Transverse colon (tissue), 4 donors: ENCODE measurements around the gene VGLL1. TPM values are rescaled to one million over a fixed set of nuclear protein-coding genes. Genes with fewer than 3 reads are reported as not detected.

ENCODE experiments used
- DNase-seq: peaks from one replicate; pipeline ENCODE4 v3.0.0-alpha.2; 2019
- H3K27ac ChIP-seq, 4 donors: fragments of 200-600 bp; sonication (generic); 2 replicates each; pipeline ENCODE4 v1.5.1; 2016 to 2018; ENCODE audit warnings: inconsistent platforms in 4 of 4
- H3K27me3 ChIP-seq: fragments of 200-600 bp; sonication (generic); 2 replicates; pipeline ENCODE4 v1.5.1; 2017; ENCODE audit warnings: inconsistent platforms
- H3K36me3 ChIP-seq, 4 donors: fragments of 200-600 bp; sonication (generic); 2 replicates each; pipeline ENCODE4 v1.5.1; 2017 to 2019; ENCODE audit warnings: inconsistent platforms in 4 of 4
- H3K4me1 ChIP-seq, 4 donors: fragments of 200-600 bp; sonication (generic); 2 replicates each; pipeline ENCODE4 v1.5.1; 2017 to 2020; ENCODE audit warnings: inconsistent platforms in 4 of 4
- H3K4me3 ChIP-seq, 4 donors: fragments of 200-600 bp; sonication (generic); 1 replicate in 1 of 4; 2 replicates in 3 of 4; pipeline versions ENCODE4 v1.5.1 to v1.6.1; 2017 to 2019; ENCODE audit warnings: inconsistent platforms in 4 of 4
- H3K9me3 ChIP-seq, 2 donors: fragments of 200-600 bp; sonication (generic); 2 replicates each; pipeline ENCODE4 v1.5.1; 2017 to 2019; ENCODE audit warnings: inconsistent platforms in 2 of 2
- EP300 ChIP-seq: sonication (generic); formaldehyde crosslinking; IDR thresholded peaks from one replicate; pipeline ENCODE4 v1.6.1; 2017; ENCODE audit warnings: antibody characterized with exemption, low read depth
- POLR2A ChIP-seq: fragments of 450-650 bp; IDR thresholded peaks from one replicate; pipeline ENCODE4 v1.6.1; 2016; ENCODE audit warnings: antibody characterized with exemption, mild to moderate bottlenecking, moderate library complexity
- POLR2AphosphoS5 ChIP-seq, 3 donors: sonication (generic); formaldehyde crosslinking; IDR thresholded peaks; one replicate each; pipeline ENCODE4 v1.6.1; 2016; ENCODE audit warnings: antibody characterized with exemption in 3 of 3
- WGBS, 2 donors: methylation state at CpG; one replicate each; pipeline ENCODE4 v1.1.5; 2018; ENCODE audit warnings: low coverage in 1 of 2; 5-methylcytosine and 5-hydroxymethylcytosine counted together
- in situ Hi-C, 4 donors: fragments of 200-750 bp; cut with MboI; loops; one replicate each; pipeline versions ENCODE4 v1.15.0 to v1.15.1; 2017; ENCODE audit warnings: low sequenced_read_pairs in 3 of 4, low pct_ligation_motif_present in 1 of 4, low pct_unique_long_range_greater_than_20kb in 1 of 4
- intact Hi-C: fragments of 100-400 bp; cut with DNase I; formaldehyde crosslinking; loops from one replicate; pipeline ENCODE4 v1.15.1; 2023; ENCODE audit warnings: low total_unique reads
- total RNA-seq, 4 donors: library from RNA; depleted of rRNA; stranded (reverse); fragments of >200 nt; gene quantifications; one replicate each; pipeline ENCODE4 v1.1.0, GENCODE V29; 2016
- TF ChIP-seq, protein P1 (sequence below), 5 experiments: fragments of 200-600 bp in 3 of 5; fragments of 450-650 bp in 2 of 5; sonication (generic) in 3 of 5; IDR thresholded peaks; 1 replicate in 2 of 5; 2 replicates in 3 of 5; pipeline ENCODE4 v1.5.1; 2016 to 2017; ENCODE audit warnings: antibody characterized with exemption in 5 of 5, inconsistent platforms in 3 of 5, mild to moderate bottlenecking in 2 of 5, moderate library complexity in 1 of 5

VGLL1 gene
- total RNA-seq, 4 donors from 2014 or later: not detected

GRCh38 chrX:136587532-136587931 is 55.5 kb downstream of the VGLL1 start:
- intact Hi-C loops: no loop called here
- DNase-seq: no peak
- no peak overlapping the region for H3K4me3 ChIP-seq
- in situ Hi-C loops: no loop called here
- no peaks in the 10 kb centered on the region for H3K27me3 ChIP-seq
- no peak overlapping the region for H3K27ac ChIP-seq
- H3K36me3 ChIP-seq: no peaks in the 10 kb centered on the region
- WGBS, 2 donors: 55 to 90% methylated on average over 2 to 3 of the region's 3 CpGs
- no peaks in the 10 kb centered on the region for H3K4me1 ChIP-seq
- TF ChIP-seq POLR2AphosphoS5 (IDR thresholded peaks at IDR 0.05) (no peak), EP300 (no peak), POLR2A (no peak)
- TF ChIP-seq, protein P1, sequence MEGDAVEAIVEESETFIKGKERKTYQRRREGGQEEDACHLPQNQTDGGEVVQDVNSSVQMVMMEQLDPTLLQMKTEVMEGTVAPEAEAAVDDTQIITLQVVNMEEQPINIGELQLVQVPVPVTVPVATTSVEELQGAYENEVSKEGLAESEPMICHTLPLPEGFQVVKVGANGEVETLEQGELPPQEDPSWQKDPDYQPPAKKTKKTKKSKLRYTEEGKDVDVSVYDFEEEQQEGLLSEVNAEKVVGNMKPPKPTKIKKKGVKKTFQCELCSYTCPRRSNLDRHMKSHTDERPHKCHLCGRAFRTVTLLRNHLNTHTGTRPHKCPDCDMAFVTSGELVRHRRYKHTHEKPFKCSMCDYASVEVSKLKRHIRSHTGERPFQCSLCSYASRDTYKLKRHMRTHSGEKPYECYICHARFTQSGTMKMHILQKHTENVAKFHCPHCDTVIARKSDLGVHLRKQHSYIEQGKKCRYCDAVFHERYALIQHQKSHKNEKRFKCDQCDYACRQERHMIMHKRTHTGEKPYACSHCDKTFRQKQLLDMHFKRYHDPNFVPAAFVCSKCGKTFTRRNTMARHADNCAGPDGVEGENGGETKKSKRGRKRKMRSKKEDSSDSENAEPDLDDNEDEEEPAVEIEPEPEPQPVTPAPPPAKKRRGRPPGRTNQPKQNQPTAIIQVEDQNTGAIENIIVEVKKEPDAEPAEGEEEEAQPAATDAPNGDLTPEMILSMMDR (IDR thresholded peaks at IDR 0.05): no peak
- no peaks in the 10 kb centered on the region for H3K9me3 ChIP-seq

DNA sequence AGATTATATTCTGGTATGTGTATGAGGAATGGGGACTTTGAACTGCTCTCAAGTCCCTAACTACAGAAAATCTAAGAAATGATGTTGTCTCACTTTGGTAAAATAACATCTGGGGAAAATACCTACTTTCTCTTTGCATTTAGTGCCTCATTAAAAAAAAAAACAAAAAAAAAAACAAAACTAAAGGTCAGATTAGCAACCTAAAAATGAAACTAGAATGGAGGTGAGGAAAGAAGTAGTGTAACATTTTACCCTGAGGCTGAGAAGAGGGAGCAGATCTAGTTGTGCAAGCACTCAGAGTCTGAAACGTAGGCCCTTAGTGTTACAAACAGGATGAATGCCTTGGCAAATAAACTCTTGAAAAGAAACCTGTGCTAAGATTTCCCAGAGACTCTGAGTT is 56.0 kb downstream of the VGLL1 start:
- no peak overlapping the region for H3K4me3 ChIP-seq
- 40 to 60% methylated on average over 1 of the region's 1 CpG for WGBS, 2 donors
- H3K9me3 ChIP-seq: no peaks in the 10 kb centered on the region
- H3K36me3 ChIP-seq: no peaks in the 10 kb centered on the region
- H3K27me3 ChIP-seq: no peaks in the 10 kb centered on the region
- intact Hi-C loops (no loop called here), in situ Hi-C loops (no loop called here)
- no peak overlapping the region for H3K27ac ChIP-seq
- no peak for TF ChIP-seq POLR2AphosphoS5 (IDR thresholded peaks at IDR 0.05)
- no peak for TF ChIP-seq EP300
- no peak for TF ChIP-seq POLR2A
- TF ChIP-seq, protein P1 (IDR thresholded peaks at IDR 0.05): no peak
- H3K4me1 ChIP-seq: no peaks in the 10 kb centered on the region
- no peak for DNase-seq

- intact Hi-C loops: no loop called here
- WGBS, 2 donors: 86% methylated on average over 3 of the region's 3 CpGs; no CpG with 5 or more reads in 1 of the 2 donors
- DNase-seq: no peak
- TF ChIP-seq EP300 (no peak), POLR2AphosphoS5 (IDR thresholded peaks at IDR 0.05) (no peak), POLR2A (no peak)
- TF ChIP-seq, protein P1 (IDR thresholded peaks at IDR 0.05): no peak
- no peaks in the 10 kb centered on the region for H3K9me3 ChIP-seq
- no peak overlapping the region for H3K27ac ChIP-seq
- H3K4me1 ChIP-seq: no peaks in the 10 kb centered on the region
- no peaks in the 10 kb centered on the region for H3K27me3 ChIP-seq
- no peak overlapping the region for H3K4me3 ChIP-seq
- H3K36me3 ChIP-seq: no peaks in the 10 kb centered on the region
- in situ Hi-C loops: no loop called here
Measured at GRCh38 chrX:136589966-136590365, 58.0 kb downstream of the VGLL1 start.

- no peaks in the 10 kb centered on the region for H3K27me3 ChIP-seq
- H3K27ac ChIP-seq: no peak overlapping the region
- no peaks in the 10 kb centered on the region for H3K4me1 ChIP-seq
- no peak overlapping the region for H3K4me3 ChIP-seq
- no peaks in the 10 kb centered on the region for H3K36me3 ChIP-seq
- 98 to 100% methylated on average over 1 to 2 of the region's 2 CpGs for WGBS, 2 donors
- TF ChIP-seq, protein P1 (IDR thresholded peaks at IDR 0.05): no peak
- no peak for TF ChIP-seq EP300
- no peak for TF ChIP-seq POLR2A
- no peak for TF ChIP-seq POLR2AphosphoS5 (IDR thresholded peaks at IDR 0.05)
- in situ Hi-C loops: no loop called here
- intact Hi-C loops: no loop called here
- no peaks in the 10 kb centered on the region for H3K9me3 ChIP-seq
- no peak for DNase-seq
Measured at GRCh38 chrX:136597356-136597755, 65.3 kb downstream of the VGLL1 start.
